Stimulated activated CD4-positive, alpha-beta T cell treated with anti-CD3 and anti-CD28 coated beads, Interleukin-1b, Interleukin-23, amount 100 ng/mL, for 1 hour (primary cell): ENCODE measurements around the gene HMGCR.

ENCODE experiments used
- DNase-seq, 2 donors: peaks; one replicate each; pipeline ENCODE4 v3.0.0-alpha.2; 2020; ENCODE audit warnings: low read depth in 2 of 2

The HMGCR gene

DNA sequence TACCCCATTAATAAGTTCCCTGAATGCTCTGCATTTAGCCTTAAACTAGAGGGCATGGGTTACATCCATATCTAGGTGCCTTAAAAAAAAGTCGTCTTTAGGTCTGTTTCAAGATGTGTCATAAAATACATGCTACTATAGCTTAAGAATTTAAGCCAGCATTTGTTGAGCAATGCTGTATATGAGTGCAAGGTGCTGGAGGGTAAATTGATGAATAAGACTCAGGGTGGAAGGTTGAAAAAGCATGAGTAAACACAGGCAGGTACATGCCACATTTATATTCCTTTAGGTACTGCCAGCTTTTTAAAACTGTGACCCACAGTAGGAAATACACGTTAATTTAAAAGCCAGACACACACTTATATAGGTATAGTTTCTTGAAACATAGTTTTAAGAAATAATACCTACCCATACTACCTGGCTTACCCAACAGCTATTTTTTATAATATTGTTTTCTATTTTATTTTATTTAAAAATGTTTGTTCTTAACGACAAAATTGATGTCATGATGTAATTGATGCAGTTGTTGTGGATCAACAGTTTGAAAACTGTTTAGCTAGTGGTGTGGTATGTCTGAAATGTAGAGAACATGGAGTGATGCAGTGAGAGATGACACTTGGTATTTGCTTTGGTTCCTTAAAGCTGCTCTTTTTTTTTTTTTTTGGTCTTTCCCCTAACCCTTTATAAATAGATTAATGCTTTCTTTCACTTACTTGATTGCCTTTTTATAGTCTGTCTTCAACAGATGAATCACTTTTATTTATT lies 3.9 kb downstream of the HMGCR start:
- no peak for DNase-seq

- no peak for DNase-seq
These were observed 4.9 kb downstream of the HMGCR start for GRCh38 chr5:75341934-75342333.

GRCh38 chr5:75342836-75343235 lies 5.8 kb downstream of the HMGCR start:
- DNase-seq: no peak

- no peak for DNase-seq
These were observed 11.2 kb downstream of the HMGCR start for GRCh38 chr5:75348241-75348640.

GRCh38 chr5:75349663-75350062 lies 12.6 kb downstream of the HMGCR start:
- DNase-seq: no peak

GRCh38 chr5:75351139-75351926 lies 14.3 kb downstream of the HMGCR start:
- no peak for DNase-seq

- DNase-seq: no peak
These were observed 18.2 kb downstream of the HMGCR start for GRCh38 chr5:75355236-75355635.

DNA sequence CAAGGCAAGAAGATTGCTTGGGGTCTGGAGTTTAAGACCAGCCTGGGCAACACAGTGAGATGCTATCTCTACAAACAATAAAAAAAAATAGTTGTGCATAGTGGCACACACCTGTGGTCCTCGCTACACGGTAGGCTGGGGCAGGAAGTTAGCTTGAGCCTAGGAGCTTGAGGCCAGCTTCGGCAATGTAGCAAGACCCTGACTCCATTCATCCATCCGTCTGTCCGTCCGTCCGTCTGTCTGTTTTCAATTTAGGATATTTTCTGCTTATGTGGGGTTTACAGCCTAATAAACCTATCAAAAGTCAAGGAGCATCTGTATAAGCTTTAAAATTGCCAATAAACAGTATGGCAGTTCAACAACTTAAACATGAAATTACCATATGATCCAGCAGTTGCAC lies 19.7 kb downstream of the HMGCR start:
- DNase-seq: no peak

- no peak for DNase-seq
These were observed 21.1 kb downstream of the HMGCR start for GRCh38 chr5:75358117-75358516.

- no peak for DNase-seq
These were observed 24.3 kb downstream of the HMGCR start for GRCh38 chr5:75361310-75361709.

GRCh38 chr5:75362474-75362975 lies 25.5 kb downstream of the HMGCR start:
- no peak for DNase-seq

DNA sequence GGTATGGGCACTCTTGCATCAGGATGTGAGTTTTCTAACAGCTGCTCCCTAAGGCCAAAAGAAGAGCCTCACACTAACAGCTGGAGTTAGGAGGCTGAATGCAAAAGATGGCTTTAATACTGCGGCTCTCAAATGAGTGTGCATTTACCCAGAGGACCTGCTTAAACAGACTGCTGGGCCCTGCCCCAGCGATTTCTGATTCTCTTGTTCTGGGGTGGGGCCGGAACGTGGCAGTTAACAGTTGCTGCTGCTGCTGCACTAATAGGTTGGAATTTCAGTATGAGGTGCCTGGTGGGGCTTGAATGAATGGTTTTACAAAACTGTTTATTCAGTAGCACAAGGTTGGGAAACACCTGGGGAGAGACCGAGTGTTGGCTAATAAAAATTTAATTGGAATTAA lies 26.1 kb downstream of the HMGCR start:
- no peak for DNase-seq

- DNase-seq: no peak
These were observed 26.9 kb downstream of the HMGCR start for GRCh38 chr5:75363726-75364495.

DNA sequence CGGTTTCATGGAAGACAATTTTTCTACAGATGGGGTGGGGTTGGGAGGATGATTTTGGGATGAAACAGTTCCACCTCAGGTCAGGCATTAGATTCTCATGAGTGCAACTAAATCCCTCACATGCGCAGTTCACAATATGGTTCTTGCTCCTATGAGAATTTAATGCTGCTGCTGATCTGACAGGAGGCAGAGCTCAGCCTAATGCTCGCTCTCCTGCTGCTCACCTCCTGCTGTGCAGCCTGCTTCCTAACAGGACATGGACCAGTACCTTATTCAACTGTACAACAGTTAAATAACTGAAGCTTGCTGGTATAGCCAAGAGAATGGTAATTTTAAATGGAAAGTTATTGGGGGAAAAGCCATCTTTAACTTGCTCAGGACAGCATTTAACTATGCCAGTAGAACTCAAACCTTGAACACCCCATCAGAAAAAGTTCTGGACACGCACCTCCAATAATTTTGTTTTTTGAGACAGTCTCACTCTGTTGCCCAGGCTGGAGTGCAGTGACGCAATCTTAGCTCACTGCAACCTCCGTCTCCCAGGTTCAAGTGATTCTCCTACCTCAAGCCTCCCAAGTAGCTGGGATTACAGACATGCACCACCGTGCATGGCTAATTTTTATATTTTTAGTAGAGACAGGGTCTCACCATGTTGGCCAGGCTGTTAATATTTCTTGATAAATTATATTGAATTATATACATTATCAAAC lies 27.7 kb downstream of the HMGCR start:
- no peak for DNase-seq

GRCh38 chr5:75365740-75366139 lies 28.7 kb downstream of the HMGCR start:
- DNase-seq: no peak

DNA sequence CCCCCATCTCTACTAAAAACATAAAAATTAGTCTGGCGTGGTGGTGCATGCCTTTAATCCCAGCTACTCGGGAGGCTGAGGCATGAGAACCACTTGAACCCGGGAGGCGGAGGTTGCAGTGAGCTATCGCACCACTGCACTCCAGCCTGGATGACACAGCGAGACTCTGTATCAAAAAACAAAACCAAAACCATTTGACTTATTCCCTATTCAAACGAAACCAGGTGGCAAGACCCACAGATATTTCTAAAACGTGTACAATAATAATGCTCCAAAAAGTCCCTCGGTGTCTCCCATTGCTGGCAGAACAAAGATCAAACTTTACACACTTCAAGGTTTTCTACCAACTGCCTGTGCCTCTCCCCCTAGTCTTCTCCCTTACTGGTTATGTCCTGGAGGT lies 29.8 kb downstream of the HMGCR start:
- DNase-seq: no peak

DNA sequence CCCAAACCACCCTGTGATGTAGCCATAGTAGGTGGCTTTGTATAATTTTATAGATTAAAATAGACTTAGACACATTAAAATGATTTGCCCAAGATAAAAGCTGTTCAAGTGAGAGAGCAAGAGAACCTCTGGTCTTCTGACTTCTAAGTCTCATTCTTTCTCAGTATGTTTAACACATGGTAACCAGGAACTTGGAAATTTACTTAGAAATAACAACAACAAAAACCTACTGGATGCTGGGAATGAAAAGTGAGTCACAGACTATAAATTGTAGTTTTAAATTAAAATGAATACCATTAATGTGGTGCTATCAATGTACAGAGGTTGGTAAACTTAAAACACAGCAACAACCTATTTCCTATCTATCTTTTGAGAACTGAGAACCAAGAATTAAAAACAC lies 30.4 kb downstream of the HMGCR start:
- no peak for DNase-seq

- DNase-seq: no peak
These were observed 31.4 kb downstream of the HMGCR start for GRCh38 chr5:75368391-75368790.

GRCh38 chr5:75373862-75374261 lies 36.8 kb downstream of the HMGCR start:
- DNase-seq: no peak

- DNase-seq: no peak
These were observed 37.4 kb downstream of the HMGCR start for GRCh38 chr5:75374394-75374814.

- no peak for DNase-seq
These were observed 38.4 kb downstream of the HMGCR start for GRCh38 chr5:75375414-75375813.

DNA sequence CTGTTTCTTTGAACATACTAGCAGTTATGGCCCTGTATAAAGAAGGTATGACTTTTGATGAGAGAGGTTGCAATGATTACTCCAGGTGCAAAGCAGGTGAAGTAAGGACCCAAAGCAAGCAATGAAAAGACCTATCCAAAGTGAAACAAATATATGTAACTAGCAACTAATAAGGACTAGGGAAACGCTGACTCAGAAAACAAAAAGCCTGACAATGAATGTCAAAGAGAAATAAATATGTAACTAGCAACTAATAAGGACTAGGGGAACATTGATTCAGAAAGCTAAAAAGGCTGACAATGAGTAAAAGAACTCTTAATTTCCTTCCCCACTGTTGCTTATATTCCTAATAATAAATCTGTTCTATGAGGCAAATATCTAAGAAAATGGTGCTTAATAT lies 43.1 kb downstream of the HMGCR start:
- no peak for DNase-seq
